Heart left ventricle (tissue), 16 donors: ENCODE measurements around the gene UBR2. TPM values are rescaled to one million over a fixed set of nuclear protein-coding genes. Genes with fewer than 3 reads are reported as not detected.

Experiments
- ATAC-seq, 4 donors: fragments of 200-7000 bp; cut with Tn5 transposase; one replicate each; pipeline ENCODE4 v1.9.1; 2020 to 2022; ENCODE audit warnings: moderate library complexity in 4 of 4, mild to moderate bottlenecking in 3 of 4, moderate number of reproducible peaks in 1 of 4
- DNase-seq, 5 donors: peaks; one replicate each; pipeline ENCODE4 v3.0.0-alpha.2; 2020
- H3K27ac ChIP-seq, 12 donors: fragments of 200-600 bp; sonication (generic) in 4 of 12; one replicate each; pipeline versions ENCODE4 v1.5.0 to v1.8.0; 2016 to 2022; ENCODE audit warnings: mild to moderate bottlenecking in 2 of 12
- H3K27me3 ChIP-seq, 9 donors: fragments of 200-600 bp; sonication (generic) in 2 of 9; one replicate each; pipeline versions ENCODE4 v1.5.1 to v1.8.0; 2016 to 2022; ENCODE audit warnings: mild to moderate bottlenecking in 3 of 9
- H3K36me3 ChIP-seq, 9 donors: fragments of 200-600 bp; sonication (generic) in 2 of 9; one replicate each; pipeline versions ENCODE4 v1.5.0 to v1.8.0; 2018 to 2022; ENCODE audit warnings: mild to moderate bottlenecking in 2 of 9
- H3K4me1 ChIP-seq, 12 donors: fragments of 200-600 bp; sonication (generic) in 4 of 12; one replicate each; pipeline versions ENCODE4 v1.5.0 to v1.8.0; 2016 to 2022; ENCODE audit warnings: mild to moderate bottlenecking in 3 of 12
- H3K4me3 ChIP-seq, 12 donors: fragments of 200-600 bp; sonication (generic) in 4 of 12; one replicate each; pipeline versions ENCODE4 v1.5.0 to v1.8.0; 2017 to 2022; ENCODE audit warnings: mild to moderate bottlenecking in 9 of 12, moderate library complexity in 4 of 12
- H3K9me3 ChIP-seq, 12 donors: fragments of 200-600 bp; sonication (generic) in 4 of 12; one replicate each; pipeline versions ENCODE4 v1.5.0 to v1.8.0; 2016 to 2022; ENCODE audit warnings: mild to moderate bottlenecking in 1 of 12
- CTCF ChIP-seq, 12 donors: fragments of 200-600 bp; sonication (generic) in 4 of 12; IDR thresholded peaks; one replicate each; pipeline versions ENCODE4 v1.5.0 to v1.8.0; 2018 to 2022; ENCODE audit warnings: antibody characterized with exemption in 12 of 12, mild to moderate bottlenecking in 5 of 12
- POLR2A ChIP-seq, 2 donors: fragments of 450-650 bp; IDR thresholded peaks; one replicate each; pipeline ENCODE4 v1.6.1; 2017; ENCODE audit warnings: antibody characterized with exemption in 2 of 2, mild to moderate bottlenecking in 2 of 2, moderate library complexity in 2 of 2
- WGBS, 4 donors: extraction: QIAGEN DNeasy Blood & Tissue Kit in 2 of 4; methylation state at CpG; one replicate each; pipeline versions ENCODE4 v1.1.5 to v1.1.7; 2013 to 2018; 5-methylcytosine and 5-hydroxymethylcytosine counted together
- intact Hi-C, 10 donors: fragments of 100-400 bp; cut with DNase I; formaldehyde crosslinking; loops; one replicate each; pipeline versions ENCODE4 v1.11.1 to v1.14.2; 2022
- polyA plus RNA-seq, 2 donors: library from polyadenylated mRNA; stranded (reverse); fragments of 200-250 nt; gene quantifications; one replicate each; pipeline ENCODE4 v1.2.3, GENCODE V29; 2013
- total RNA-seq, 9 donors: library from RNA; depleted of rRNA in 2 of 9; stranded (reverse); fragments of >200 nt in 2 of 9; fragmentation: NEBNext Ultra II Directional in 3 of 9; extraction: Animal tissue kit (Norgen Biotek cat#: 25700) in 3 of 9; gene quantifications; one replicate each; pipeline versions ENCODE4 v1.1.0 to v1.2.4, GENCODE V29; 2016 to 2023
- donor health status: ischemic (EF 13 %, LVEDD 7.1; RV severe dilation, severe dysfunction).
- donor health status: healthy with polysubstance abuse.
- donor health status: DM: no; HTN: yes; CAD: no.
- donor health status: DM: no; HTN: no; CAD: no.
- donor health status: ischemic (EF 25% LVEDD 6.9; RV normal size, moderate dysfunction).
- donor health status: ischemic (EF 25% LVEDD 5.7; RV mildly dilated, moderate dysfunction).
- donor health status: healthy.
- donor health status: DM: yes; HTN: yes; CAD: no.
- donor health status: ischemic (EF 35%, LVEDD 5.7; RV mildly dilated, moderate dysfunction).
- donor health status: nonischemic (EF 11% LVEDD 7.7; RV severe dilation, severe dysfunction).
- donor health status: DM: yes; HTN: yes; CAD: no.
- donor health status: PGD.
- donor health status: ischemic (EF 29% LVEDD 5.4; RV normal size, mild dysfunction).
- donor health status: nonischemic (EF 23%, LVEDD 6.1; RV moderate dilation, normal function).

UBR2 gene
- total and polyA plus RNA-seq, 11 donors = 9.9 to 35.9 (median 30.1) TPM

GRCh38 chr6:42532038-42532669 is 31.7 kb upstream of the UBR2 start:
- H3K4me1 ChIP-seq = peaks cover 0 to 11% (median 0%) of the 10 kb centered on the region in 12 donors
- peak in 1 of 5 donors; percentile 14 for DNase-seq
- intact Hi-C loops = loop anchor here in 6 of 10 donors (2.0 to 10.0 kb wide), 6 partner anchors 77 to 457 kb away; partner anchors contain the start of genes TRERF1 (in 3 of the 6) and MRPS10 (in 1 of the 6)
- H3K36me3 ChIP-seq = no peaks in the 10 kb centered on the region
- no peak overlapping the region for H3K27ac ChIP-seq
- peak; percentile 76 to 96 (median 84) for TF ChIP-seq CTCF (IDR thresholded peaks at IDR 0.05)
- TF ChIP-seq POLR2A (IDR thresholded peaks at IDR 0.05) = no peak
- no peak overlapping the region for H3K4me3 ChIP-seq
- H3K27me3 ChIP-seq = no peaks in the 10 kb centered on the region
- peak in 1 of 4 donors; percentile 36 for ATAC-seq
- no peaks in the 10 kb centered on the region for H3K9me3 ChIP-seq

- intact Hi-C loops = loop anchor here in 7 of 10 donors (2.0 to 10.0 kb wide), 7 partner anchors 79 to 459 kb away; partner anchors contain the start of genes TRERF1 (in 3 of the 7) and MRPS10 (in 1 of the 7)
- H3K27ac ChIP-seq = no peak overlapping the region
- WGBS, 4 donors = 84 to 89% (median 88%) methylated on average over 5 of the region's 5 CpGs
- no peak for DNase-seq
- H3K36me3 ChIP-seq = no peaks in the 10 kb centered on the region
- TF ChIP-seq CTCF (IDR thresholded peaks at IDR 0.05) (no peak), POLR2A (IDR thresholded peaks at IDR 0.05) (no peak)
- no peaks in the 10 kb centered on the region for H3K9me3 ChIP-seq
- peaks cover 0 to 20% (median 1%) of the 10 kb centered on the region in 12 donors for H3K4me1 ChIP-seq
- no peak overlapping the region for H3K4me3 ChIP-seq
- no peak for ATAC-seq
- H3K27me3 ChIP-seq = no peaks in the 10 kb centered on the region
Measured at GRCh38 chr6:42533794-42534193, 30.0 kb upstream of the UBR2 start.

GRCh38 chr6:42537536-42537935 is 26.3 kb upstream of the UBR2 start:
- no peak overlapping the region for H3K27ac ChIP-seq
- DNase-seq (no peak), ATAC-seq (no peak)
- 88 to 100% (median 97%) methylated on average over 1 of the region's 1 CpG for WGBS, 4 donors
- peaks cover 0 to 9% (median 0%) of the 10 kb centered on the region in 12 donors for H3K4me1 ChIP-seq
- intact Hi-C loops = loop anchor here in 3 of 10 donors (10.0 kb wide), 3 partner anchors 83 to 463 kb away; partner anchors contain the start of genes MRPS10 (in 1 of the 3) and TRERF1 (in 1 of the 3)
- no peaks in the 10 kb centered on the region for H3K36me3 ChIP-seq
- no peaks in the 10 kb centered on the region for H3K9me3 ChIP-seq
- no peaks in the 10 kb centered on the region for H3K27me3 ChIP-seq
- no peak for TF ChIP-seq CTCF (IDR thresholded peaks at IDR 0.05)
- no peak for TF ChIP-seq POLR2A (IDR thresholded peaks at IDR 0.05)
- no peak overlapping the region for H3K4me3 ChIP-seq

DNA sequence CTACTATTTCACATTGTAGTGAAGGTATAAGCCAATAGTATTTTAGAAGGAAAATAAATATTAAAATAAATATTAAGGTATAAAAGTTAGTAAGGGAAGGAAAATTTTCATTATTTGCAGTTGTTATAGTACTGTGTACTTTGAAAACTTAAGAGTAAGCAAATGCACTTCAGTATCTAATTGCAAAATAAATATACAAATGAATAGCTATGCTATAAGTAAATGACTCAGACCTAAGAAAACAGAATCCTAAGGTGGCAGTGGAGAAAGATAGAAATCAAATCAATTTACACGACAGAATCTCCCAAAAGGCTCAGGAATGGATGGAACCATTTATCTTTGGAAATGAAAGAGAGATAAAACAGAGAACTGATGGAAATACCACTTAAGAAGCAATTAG is 24.7 kb upstream of the UBR2 start:
- ATAC-seq = no peak
- H3K4me1 ChIP-seq = peaks cover 0 to 9% (median 0%) of the 10 kb centered on the region in 12 donors
- 87 to 93% (median 88%) methylated on average over 1 of the region's 1 CpG for WGBS, 4 donors
- no peaks in the 10 kb centered on the region for H3K9me3 ChIP-seq
- no peaks in the 10 kb centered on the region for H3K36me3 ChIP-seq
- no peaks in the 10 kb centered on the region for H3K27me3 ChIP-seq
- no peak for TF ChIP-seq CTCF (IDR thresholded peaks at IDR 0.05)
- no peak for TF ChIP-seq POLR2A (IDR thresholded peaks at IDR 0.05)
- intact Hi-C loops = loop anchor here in 3 of 10 donors (10.0 kb wide), 3 partner anchors 84 to 464 kb away; partner anchors contain the start of genes MRPS10 (in 1 of the 3) and TRERF1 (in 1 of the 3)
- no peak overlapping the region for H3K4me3 ChIP-seq
- DNase-seq = no peak
- no peak overlapping the region for H3K27ac ChIP-seq
